Bronchial epithelial cell (primary cell): ENCODE measurements around the gene ANKRD37. TPM values are rescaled to one million over a fixed set of nuclear protein-coding genes. Genes with fewer than 3 reads are reported as not detected.

Experiments used
- DNase-seq: peaks from one replicate; pipeline ENCODE4 v3.0.0-alpha.2; 2010; ENCODE audit warnings: low read depth
- FAIRE-seq: peaks from 2 replicates; lab custom pipeline; 2011; peaks lifted over from hg19 to GRCh38; lab: Jason Lieb, UNC
- H3K27me3 ChIP-seq: 2 replicates; pipeline ENCODE4 v1.5.1; 2011; ENCODE audit warnings: low read length; ENCODE audit not compliant: control insufficient read depth, insufficient read depth
- H3K36me3 ChIP-seq: 2 replicates; pipeline ENCODE4 v1.5.1; 2011; ENCODE audit warnings: low read length; ENCODE audit not compliant: control insufficient read depth, insufficient read depth
- H3K4me3 ChIP-seq: 2 replicates; pipeline ENCODE4 v1.5.1; 2011; ENCODE audit warnings: mild to moderate bottlenecking, low read depth, low read length, control low read depth
- CTCF ChIP-seq: IDR thresholded peaks from 2 replicates; pipeline ENCODE4 v1.5.1; 2011; ENCODE audit warnings: mild to moderate bottlenecking, moderate library complexity, low read length, control low read depth, inconsistent platforms; ENCODE audit not compliant: insufficient read depth, severe bottlenecking
- total RNA-seq: library from RNA; depleted of rRNA; stranded (reverse); fragments of >200 nt; gene quantifications from 2 replicates; pipeline ENCODE4 v1.2.1, GENCODE V29; 2014

Gene ANKRD37
- total RNA-seq, 1 donor from 2014 or later: 8.4 TPM

GRCh38 chr4:185392156-185392555 lies 4.5 kb upstream of the ANKRD37 start:
- H3K4me3 ChIP-seq: no peak overlapping the region
- TF ChIP-seq CTCF: no peak
- DNase-seq: no peak
- no peaks in the 10 kb centered on the region for H3K36me3 ChIP-seq
- H3K27me3 ChIP-seq: no peaks in the 10 kb centered on the region
- no peak for FAIRE-seq

- FAIRE-seq (no peak), DNase-seq (peak; percentile 38)
- Histone ChIP-seq H3K27me3 (no peaks in the 10 kb centered on the region), H3K4me3 (peak overlapping the region; percentile 79), H3K36me3 (no peaks in the 10 kb centered on the region)
- TF ChIP-seq CTCF: no peak
These were observed 1.9 kb upstream of the ANKRD37 start for GRCh38 chr4:185394568-185395237.

GRCh38 chr4:185395238-185395955 lies 1.2 kb upstream of the ANKRD37 start, which contains the start of gene LRP2BP:
TSS of gene LRP2BP (minus strand) at chr4:185395924. CDS start at chr4:185378186, 17,738 bp downstream.
- FAIRE-seq (no peak), DNase-seq (peak; percentile 84)
- Histone ChIP-seq H3K36me3 (no peaks in the 10 kb centered on the region), H3K27me3 (no peaks in the 10 kb centered on the region), H3K4me3 (peak within 1 kb of the TSS; percentile 79)
- no peak for TF ChIP-seq CTCF

- Histone ChIP-seq H3K27me3 (no peaks in the 10 kb centered on the region), H3K36me3 (no peaks in the 10 kb centered on the region), H3K4me3 (peak overlapping the region; percentile 79)
- FAIRE-seq (no peak), DNase-seq (peak; percentile 95)
- no peak for TF ChIP-seq CTCF
These were observed 501 bp upstream of the ANKRD37 start for GRCh38 chr4:185395956-185396723.

GRCh38 chr4:185398618-185399017 lies 2.0 kb downstream of the ANKRD37 start:
- H3K36me3 ChIP-seq: peaks cover 2% of the 10 kb centered on the region
- FAIRE-seq (no peak), DNase-seq (no peak)
- no peaks in the 10 kb centered on the region for H3K27me3 ChIP-seq
- no peak for TF ChIP-seq CTCF
- H3K4me3 ChIP-seq: no peak overlapping the region
